Nephron progenitor cell (in vitro differentiated cells): ENCODE data around the gene IGFBP2.

ENCODE experiments used
- DNase-seq: peaks from one replicate; pipeline ENCODE4 v3.0.0; 2021
- H3K27ac Mint-ChIP-seq: 2 replicates; pipeline ENCODE4 v1.8.0; 2021; ENCODE audit warnings: mild to moderate bottlenecking, moderate library complexity, mixed read lengths
- H3K27me3 Mint-ChIP-seq: 2 replicates; pipeline ENCODE4 v1.8.0; 2021; ENCODE audit warnings: mild to moderate bottlenecking, low read depth, mixed read lengths; ENCODE audit not compliant: poor library complexity
- H3K36me3 Mint-ChIP-seq: 2 replicates; pipeline ENCODE4 v1.8.0; 2021; ENCODE audit warnings: low read depth, mixed read lengths
- H3K4me1 Mint-ChIP-seq: 2 replicates; pipeline ENCODE4 v1.8.0; 2021; ENCODE audit warnings: mixed read lengths
- H3K4me3 Mint-ChIP-seq: 2 replicates; pipeline ENCODE4 v1.8.0; 2021; ENCODE audit warnings: mild to moderate bottlenecking, moderate library complexity, mixed read lengths
- H3K9me3 Mint-ChIP-seq: 2 replicates; pipeline ENCODE4 v1.8.0; 2021; ENCODE audit warnings: mild to moderate bottlenecking, moderate library complexity, mixed read lengths
- TF ChIP-seq, protein P1 (sequence below): fragments of 200-600 bp; sonication (generic); IDR thresholded peaks from 2 replicates; pipeline ENCODE4 v1.5.0; 2021; ENCODE audit warnings: antibody characterized with exemption

The IGFBP2 gene

DNA sequence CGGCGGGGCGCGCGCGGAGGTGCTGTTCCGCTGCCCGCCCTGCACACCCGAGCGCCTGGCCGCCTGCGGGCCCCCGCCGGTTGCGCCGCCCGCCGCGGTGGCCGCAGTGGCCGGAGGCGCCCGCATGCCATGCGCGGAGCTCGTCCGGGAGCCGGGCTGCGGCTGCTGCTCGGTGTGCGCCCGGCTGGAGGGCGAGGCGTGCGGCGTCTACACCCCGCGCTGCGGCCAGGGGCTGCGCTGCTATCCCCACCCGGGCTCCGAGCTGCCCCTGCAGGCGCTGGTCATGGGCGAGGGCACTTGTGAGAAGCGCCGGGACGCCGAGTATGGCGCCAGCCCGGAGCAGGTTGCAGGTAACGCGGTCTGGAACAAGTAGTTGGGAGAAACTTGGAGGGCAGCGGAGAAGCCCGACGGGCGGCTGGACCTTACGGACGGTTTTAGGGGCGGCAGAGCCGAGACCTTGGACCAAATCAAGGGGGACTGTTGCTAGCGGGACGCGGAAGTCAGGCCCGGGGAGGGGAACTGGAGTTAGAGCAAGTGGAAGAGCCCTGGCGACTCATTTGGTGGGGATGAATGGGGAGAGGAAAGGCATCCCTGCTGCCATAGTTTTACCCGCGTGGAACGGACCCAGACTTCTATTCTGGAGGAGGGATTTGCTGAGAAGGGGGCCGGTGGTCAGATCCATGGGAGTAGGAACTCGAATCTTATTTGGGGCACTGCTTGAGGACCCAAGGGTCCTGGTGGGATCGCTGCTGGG lies 573 bp downstream of the IGFBP2 start:
- peak overlapping the region; percentile 36 for H3K27ac Mint-ChIP-seq
- H3K27me3 Mint-ChIP-seq = peaks cover 14% of the 10 kb centered on the region
- DNase-seq = no peak

DNA sequence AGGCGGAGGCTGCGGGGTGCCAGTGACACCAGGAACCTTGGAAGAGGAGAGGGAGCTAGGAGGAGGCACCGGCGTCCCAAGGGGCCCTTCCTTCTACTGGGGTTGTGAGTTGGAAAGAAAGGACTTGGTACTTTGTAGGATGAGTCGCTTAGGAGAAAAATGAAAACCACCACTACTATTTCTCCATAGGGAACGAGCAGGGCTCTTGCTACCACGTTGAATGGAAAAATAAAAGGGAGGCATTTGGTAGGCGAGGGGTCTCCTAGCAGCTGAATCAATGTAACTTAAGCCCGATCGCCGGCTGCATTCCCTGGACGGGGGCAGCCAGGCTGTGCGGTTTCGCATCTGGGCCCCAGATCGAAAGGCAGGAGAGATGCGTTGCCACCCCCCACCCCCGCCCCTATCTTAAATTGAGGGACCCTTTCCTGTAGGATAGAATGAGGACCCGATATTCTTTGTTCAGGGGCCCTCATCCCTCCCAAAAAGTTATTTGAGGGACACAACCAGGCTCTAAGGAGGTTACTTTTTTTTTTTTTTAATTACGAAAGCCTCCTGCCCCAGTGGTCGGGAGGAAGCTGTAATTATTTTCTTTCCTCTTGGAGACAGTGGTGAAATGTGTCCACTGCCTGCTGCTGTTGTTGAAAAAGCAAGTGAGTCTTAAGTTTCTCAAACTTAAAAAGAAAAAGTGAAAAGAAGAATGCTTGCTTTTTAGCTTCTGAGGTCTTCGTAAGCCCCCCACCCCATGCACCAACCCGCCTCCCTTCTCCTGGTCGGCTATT lies 1.3 kb downstream of the IGFBP2 start:
- Mint-ChIP-seq H3K9me3 (no peaks in the 10 kb centered on the region), H3K36me3 (peaks cover 12% of the 10 kb centered on the region), H3K27ac (peak overlapping the region; percentile 87), H3K27me3 (peaks cover 14% of the 10 kb centered on the region), H3K4me3 (peak overlapping the region; percentile 98), H3K4me1 (peaks cover 57% of the 10 kb centered on the region)
- peak; percentile 44 for DNase-seq
- TF ChIP-seq, protein P1, sequence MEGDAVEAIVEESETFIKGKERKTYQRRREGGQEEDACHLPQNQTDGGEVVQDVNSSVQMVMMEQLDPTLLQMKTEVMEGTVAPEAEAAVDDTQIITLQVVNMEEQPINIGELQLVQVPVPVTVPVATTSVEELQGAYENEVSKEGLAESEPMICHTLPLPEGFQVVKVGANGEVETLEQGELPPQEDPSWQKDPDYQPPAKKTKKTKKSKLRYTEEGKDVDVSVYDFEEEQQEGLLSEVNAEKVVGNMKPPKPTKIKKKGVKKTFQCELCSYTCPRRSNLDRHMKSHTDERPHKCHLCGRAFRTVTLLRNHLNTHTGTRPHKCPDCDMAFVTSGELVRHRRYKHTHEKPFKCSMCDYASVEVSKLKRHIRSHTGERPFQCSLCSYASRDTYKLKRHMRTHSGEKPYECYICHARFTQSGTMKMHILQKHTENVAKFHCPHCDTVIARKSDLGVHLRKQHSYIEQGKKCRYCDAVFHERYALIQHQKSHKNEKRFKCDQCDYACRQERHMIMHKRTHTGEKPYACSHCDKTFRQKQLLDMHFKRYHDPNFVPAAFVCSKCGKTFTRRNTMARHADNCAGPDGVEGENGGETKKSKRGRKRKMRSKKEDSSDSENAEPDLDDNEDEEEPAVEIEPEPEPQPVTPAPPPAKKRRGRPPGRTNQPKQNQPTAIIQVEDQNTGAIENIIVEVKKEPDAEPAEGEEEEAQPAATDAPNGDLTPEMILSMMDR = no peak

More for the DNA sequence above, 573 bp downstream of the IGFBP2 start:
- peaks cover 57% of the 10 kb centered on the region for H3K4me1 Mint-ChIP-seq
- H3K4me3 Mint-ChIP-seq = peak overlapping the region; percentile 98
- no peaks in the 10 kb centered on the region for H3K9me3 Mint-ChIP-seq
- TF ChIP-seq, protein P1 = no peak
- peaks cover 7% of the 10 kb centered on the region for H3K36me3 Mint-ChIP-seq

DNA sequence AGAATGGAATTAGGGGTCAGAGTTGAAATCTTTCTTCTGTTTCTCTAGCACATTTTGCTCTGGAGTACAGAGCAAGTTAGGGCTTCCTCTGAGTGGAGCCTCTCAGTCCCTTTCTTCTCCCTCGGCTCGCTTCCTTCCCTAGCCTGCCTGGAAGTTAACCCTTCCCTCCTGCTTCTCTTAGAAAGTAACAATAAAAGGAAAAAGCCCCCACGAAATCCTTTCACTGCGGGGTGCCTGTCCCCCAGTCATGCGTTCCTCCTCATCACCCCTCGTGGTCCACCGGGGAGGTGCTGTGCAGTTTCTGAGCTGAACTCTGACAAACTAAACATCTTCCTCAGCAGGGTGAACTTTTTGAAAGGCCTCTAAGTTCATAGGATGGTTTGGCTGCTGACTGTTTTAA lies 2.0 kb downstream of the IGFBP2 start:
- TF ChIP-seq, protein P1 = no peak
- peaks cover 18% of the 10 kb centered on the region for H3K27me3 Mint-ChIP-seq
- DNase-seq = no peak
- H3K36me3 Mint-ChIP-seq = peaks cover 18% of the 10 kb centered on the region
- H3K4me1 Mint-ChIP-seq = peaks cover 62% of the 10 kb centered on the region
- H3K27ac Mint-ChIP-seq = peak overlapping the region; percentile 87
- H3K4me3 Mint-ChIP-seq = peak overlapping the region; percentile 98
- no peaks in the 10 kb centered on the region for H3K9me3 Mint-ChIP-seq

DNA sequence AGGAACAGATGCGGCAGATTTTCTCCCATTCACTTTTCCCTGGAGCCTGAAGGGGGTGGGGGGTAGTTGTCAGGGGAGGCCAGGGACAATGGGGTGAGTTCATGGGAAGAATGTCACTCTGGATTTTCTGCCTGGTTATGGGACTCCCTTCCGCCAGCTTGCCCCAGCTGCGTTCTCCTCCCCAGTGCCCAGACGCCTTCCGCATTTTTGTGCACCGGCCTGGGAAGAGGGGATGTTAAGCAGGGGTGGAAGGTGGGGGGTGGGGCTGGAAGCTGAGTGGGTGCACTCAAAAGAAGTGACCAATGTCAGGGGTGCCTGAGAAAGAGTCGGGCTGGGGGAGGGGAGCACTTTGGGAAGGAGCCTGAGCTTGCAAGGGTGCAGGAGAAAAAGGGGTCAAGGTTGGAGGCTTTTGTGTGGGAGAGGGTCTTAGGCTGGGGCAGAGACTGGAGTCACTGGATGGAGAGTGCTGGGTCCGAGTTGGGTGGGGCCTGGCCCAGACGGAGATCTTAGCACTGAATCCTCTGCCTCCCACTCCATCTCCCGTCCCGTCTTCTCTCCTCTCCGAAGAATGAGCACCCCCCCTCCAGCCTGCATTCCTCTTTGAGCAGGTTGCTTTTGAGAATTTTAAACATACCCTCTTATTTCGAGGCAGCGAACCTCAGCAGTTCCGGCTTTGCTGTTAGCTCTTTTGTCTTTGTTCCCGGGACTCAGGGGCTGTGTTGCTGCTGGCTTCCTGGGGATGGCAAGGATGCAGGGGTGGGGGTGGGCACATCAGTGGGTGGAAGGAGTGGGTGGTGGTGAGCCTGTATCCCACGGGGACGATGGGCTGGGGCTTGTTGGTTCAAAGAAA lies 2.7 kb downstream of the IGFBP2 start:
- DNase-seq = peak; percentile 50
- Mint-ChIP-seq H3K4me1 (peaks cover 68% of the 10 kb centered on the region), H3K27me3 (peaks cover 18% of the 10 kb centered on the region), H3K4me3 (peak overlapping the region; percentile 98), H3K27ac (peak overlapping the region; percentile 87), H3K9me3 (no peaks in the 10 kb centered on the region), H3K36me3 (peaks cover 25% of the 10 kb centered on the region)
- TF ChIP-seq, protein P1 = no peak

DNA sequence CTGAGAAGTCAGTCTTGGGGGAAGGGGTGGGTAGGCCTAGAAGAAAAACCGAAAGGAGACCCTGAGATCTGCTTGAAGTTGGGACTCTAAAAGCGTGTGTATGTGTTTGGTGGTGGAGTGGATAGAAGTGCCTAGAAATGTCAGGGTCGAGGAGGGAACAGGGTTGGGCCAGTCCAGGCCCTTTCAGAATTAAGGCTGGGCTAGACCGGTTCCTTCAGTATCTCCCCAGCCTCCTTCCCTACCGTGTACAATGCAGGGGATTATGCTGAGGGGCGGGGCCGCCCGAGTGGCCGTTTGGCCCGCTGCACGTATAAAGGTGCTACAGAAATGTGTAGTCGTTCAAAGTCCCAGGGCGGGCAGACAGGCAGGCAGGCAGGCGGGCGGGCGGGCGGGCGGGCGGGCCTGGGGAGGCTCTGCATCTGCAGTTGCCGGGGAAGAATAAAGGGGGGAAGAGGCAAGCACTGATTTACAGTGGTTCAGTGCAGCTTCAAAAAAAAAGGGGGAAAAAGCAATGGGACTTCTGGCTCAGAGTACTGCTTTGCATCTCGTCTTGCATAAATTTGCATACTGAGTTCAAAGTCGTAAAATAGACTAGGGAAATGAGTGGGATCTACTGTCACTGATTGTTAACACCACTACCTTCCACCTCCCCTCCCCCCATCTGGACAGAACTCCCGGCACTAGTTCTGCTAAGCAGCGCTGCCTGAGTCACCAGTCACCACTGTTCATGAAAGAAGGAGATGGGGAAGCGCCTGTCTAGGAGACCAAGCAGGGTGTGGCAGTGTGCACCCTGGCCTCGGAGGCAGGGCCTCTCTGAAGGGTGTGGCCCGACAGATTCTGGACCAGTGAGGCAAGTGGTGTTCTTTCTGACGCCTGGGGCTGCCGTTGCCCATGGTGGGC lies 3.6 kb downstream of the IGFBP2 start:
- H3K9me3 Mint-ChIP-seq = no peaks in the 10 kb centered on the region
- peaks cover 15% of the 10 kb centered on the region for H3K27me3 Mint-ChIP-seq
- TF ChIP-seq, protein P1 = no peak
- peak overlapping the region; percentile 98 for H3K4me3 Mint-ChIP-seq
- H3K4me1 Mint-ChIP-seq = peaks cover 60% of the 10 kb centered on the region
- peak overlapping the region; percentile 87 for H3K27ac Mint-ChIP-seq
- peak; percentile 60 for DNase-seq
- peaks cover 34% of the 10 kb centered on the region for H3K36me3 Mint-ChIP-seq
